MM.1S (cell line): ENCODE results near the gene IL22RA1.

Experiments
- EZH2 ChIP-seq: fragments of 300-600 bp; sonication (generic); optimal IDR thresholded peaks from 2 replicates; pipeline ENCODE3; 2017; ENCODE audit warnings: low read depth, mild to moderate bottlenecking, antibody characterized with exemption, low read length, mixed read lengths
- EZH2phosphoT487 ChIP-seq: fragments of 300-600 bp; sonication (generic); IDR thresholded peaks from 2 replicates; pipeline ENCODE4 v1.6.1; 2018; ENCODE audit warnings: antibody characterized with exemption, low read length
- TF ChIP-seq, protein P1 (sequence below): fragments of 300-600 bp; sonication (generic); IDR thresholded peaks from 2 replicates; pipeline ENCODE4 v1.5.1; 2016; ENCODE audit warnings: antibody characterized with exemption, low read length, mixed read lengths

GRCh38 chr1:24071941-24072340 lies 71.0 kb downstream of the IL22RA1 start:
- TF ChIP-seq, protein P1, sequence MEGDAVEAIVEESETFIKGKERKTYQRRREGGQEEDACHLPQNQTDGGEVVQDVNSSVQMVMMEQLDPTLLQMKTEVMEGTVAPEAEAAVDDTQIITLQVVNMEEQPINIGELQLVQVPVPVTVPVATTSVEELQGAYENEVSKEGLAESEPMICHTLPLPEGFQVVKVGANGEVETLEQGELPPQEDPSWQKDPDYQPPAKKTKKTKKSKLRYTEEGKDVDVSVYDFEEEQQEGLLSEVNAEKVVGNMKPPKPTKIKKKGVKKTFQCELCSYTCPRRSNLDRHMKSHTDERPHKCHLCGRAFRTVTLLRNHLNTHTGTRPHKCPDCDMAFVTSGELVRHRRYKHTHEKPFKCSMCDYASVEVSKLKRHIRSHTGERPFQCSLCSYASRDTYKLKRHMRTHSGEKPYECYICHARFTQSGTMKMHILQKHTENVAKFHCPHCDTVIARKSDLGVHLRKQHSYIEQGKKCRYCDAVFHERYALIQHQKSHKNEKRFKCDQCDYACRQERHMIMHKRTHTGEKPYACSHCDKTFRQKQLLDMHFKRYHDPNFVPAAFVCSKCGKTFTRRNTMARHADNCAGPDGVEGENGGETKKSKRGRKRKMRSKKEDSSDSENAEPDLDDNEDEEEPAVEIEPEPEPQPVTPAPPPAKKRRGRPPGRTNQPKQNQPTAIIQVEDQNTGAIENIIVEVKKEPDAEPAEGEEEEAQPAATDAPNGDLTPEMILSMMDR: no peak
- TF ChIP-seq EZH2phosphoT487: no peak
- TF ChIP-seq EZH2: no peak
